ENCODE data around the gene M1AP.

The M1AP gene

GRCh38 chr2:74583504-74583903 lies 64.6 kb downstream of the M1AP start:
- no peak for TF ChIP-seq CTCF (IDR thresholded peaks at IDR 0.05; ENCODE audit: borderline replicate concordance, control extremely low read depth, extremely low read depth, insufficient read depth, missing control alignments)
- in situ Hi-C loops (cut with MboI; ENCODE audit: low sequenced_read_pairs, unreplicated experiment): loop anchor here (10.0 kb wide), 1 partner anchor 49 kb away; no protein-coding TSS in a partner anchor
- no peak for DNase-seq (ENCODE audit: low spot score)

- DNase-seq (ENCODE audit: low spot score): no peak
- TF ChIP-seq CTCF (IDR thresholded peaks at IDR 0.05; ENCODE audit: borderline replicate concordance, control extremely low read depth, extremely low read depth, insufficient read depth, missing control alignments): no peak
- in situ Hi-C loops (cut with MboI; ENCODE audit: low sequenced_read_pairs, unreplicated experiment): loop anchor here (10.0 kb wide), 1 partner anchor 47 kb away; no protein-coding TSS in a partner anchor
Measured at GRCh38 chr2:74582184-74582583, 65.9 kb downstream of the M1AP start.

- TF ChIP-seq CTCF (IDR thresholded peaks at IDR 0.05; ENCODE audit: borderline replicate concordance, control extremely low read depth, extremely low read depth, insufficient read depth, missing control alignments): no peak
- in situ Hi-C loops (cut with MboI; ENCODE audit: low sequenced_read_pairs, unreplicated experiment): loop anchor here (10.0 kb wide), 1 partner anchor 47 kb away; no protein-coding TSS in a partner anchor
- no peak for DNase-seq (ENCODE audit: low spot score)
Measured at GRCh38 chr2:74581463-74581862, 66.7 kb downstream of the M1AP start.

- TF ChIP-seq CTCF (IDR thresholded peaks at IDR 0.05; ENCODE audit: borderline replicate concordance, control extremely low read depth, extremely low read depth, insufficient read depth, missing control alignments): no peak
- no peak for DNase-seq (ENCODE audit: low spot score)
- in situ Hi-C loops (cut with MboI; ENCODE audit: low sequenced_read_pairs, unreplicated experiment): no loop called here
Measured at GRCh38 chr2:74578408-74578807, 69.7 kb downstream of the M1AP start.

DNA sequence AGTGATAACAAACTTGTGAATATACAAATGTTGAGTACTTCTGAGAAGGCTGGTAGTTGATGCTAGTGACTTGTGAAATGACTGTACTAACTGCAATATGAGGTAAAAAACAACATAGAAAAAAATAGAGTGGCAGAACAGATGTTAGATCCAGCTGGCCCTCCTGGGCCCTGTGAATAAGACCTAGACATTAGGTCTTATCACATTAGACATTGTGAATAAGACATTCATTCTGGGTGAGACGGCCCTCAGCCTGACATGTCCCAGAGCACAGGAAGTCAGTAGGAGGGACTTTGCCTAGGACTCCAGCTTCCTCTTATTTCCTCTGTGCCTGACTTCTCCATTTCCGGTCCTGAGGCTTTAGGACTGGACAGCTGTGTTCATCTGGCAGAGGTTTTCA lies 70.7 kb downstream of the M1AP start:
- no peak for TF ChIP-seq CTCF (IDR thresholded peaks at IDR 0.05; ENCODE audit: borderline replicate concordance, control extremely low read depth, extremely low read depth, insufficient read depth, missing control alignments)
- in situ Hi-C loops (cut with MboI; ENCODE audit: low sequenced_read_pairs, unreplicated experiment): no loop called here

GRCh38 chr2:74576863-74577229 lies 71.3 kb downstream of the M1AP start:
- no peak for TF ChIP-seq CTCF (IDR thresholded peaks at IDR 0.05; ENCODE audit: borderline replicate concordance, control extremely low read depth, extremely low read depth, insufficient read depth, missing control alignments)
- no peak for DNase-seq (ENCODE audit: low spot score)
- in situ Hi-C loops (cut with MboI; ENCODE audit: low sequenced_read_pairs, unreplicated experiment): no loop called here

More for the DNA sequence above, 70.7 kb downstream of the M1AP start:
- DNase-seq (ENCODE audit: low spot score): no peak
